CD14-positive monocyte (primary cell): Measurements from ENCODE around the gene TMEM164. TPM values are rescaled to one million over a fixed set of nuclear protein-coding genes. Genes with fewer than 3 reads are reported as not detected.

ENCODE experiments used
- DNase-seq, 3 donors: peaks; one replicate each; pipeline ENCODE4 v3.0.0-alpha.2; 2011 to 2022
- H2AFZ ChIP-seq: 2 replicates; pipeline ENCODE4 v1.6.0; 2012; ENCODE audit warnings: mild to moderate bottlenecking, low read depth, low read length, inconsistent platforms; ENCODE audit not compliant: insufficient read depth, poor library complexity, severe bottlenecking
- H3K27ac ChIP-seq, 2 donors: 1 replicate in 1 of 2; 2 replicates in 1 of 2; pipeline ENCODE4 v1.5.1; 2012 to 2013; ENCODE audit warnings: low read length in 2 of 2, control low read depth in 1 of 2, inconsistent platforms in 1 of 2, low read depth in 1 of 2, mild to moderate bottlenecking in 1 of 2
- H3K27me3 ChIP-seq, 2 donors: one replicate each; pipeline versions ENCODE4 v1.6.0 to v1.6.1; 2011 to 2013; ENCODE audit warnings: low read length in 2 of 2; ENCODE audit not compliant: control insufficient read depth in 2 of 2, insufficient read depth in 2 of 2
- H3K36me3 ChIP-seq, 2 donors: replicated peaks in 1 of 2; 1 replicate in 1 of 2; 2 replicates in 1 of 2; pipeline versions ENCODE4 v1.5.1 to v1.6.1; 2012 to 2013; ENCODE audit warnings: low read length in 2 of 2, control low read depth in 1 of 2, inconsistent platforms in 1 of 2, mild to moderate bottlenecking in 1 of 2; ENCODE audit not compliant: insufficient read depth in 2 of 2, control insufficient read depth in 1 of 2
- H3K4me1 ChIP-seq, 2 donors: 1 replicate in 1 of 2; 2 replicates in 1 of 2; pipeline versions ENCODE4 v1.5.1 to v1.6.1; 2012 to 2013; ENCODE audit warnings: low read length in 2 of 2, control low read depth in 1 of 2, inconsistent platforms in 1 of 2, mild to moderate bottlenecking in 1 of 2, moderate library complexity in 1 of 2; ENCODE audit not compliant: insufficient read depth in 2 of 2, control insufficient read depth in 1 of 2
- H3K4me2 ChIP-seq: replicated peaks from 2 replicates; pipeline ENCODE3; 2012; ENCODE audit warnings: low read length, moderate library complexity, mild to moderate bottlenecking; ENCODE audit not compliant: poor library complexity, severe bottlenecking; ENCODE audit errors: extremely low read depth
- H3K4me3 ChIP-seq, 3 experiments: fragments of 200-600 bp in 1 of 3; sonication (generic) in 1 of 3; replicated peaks in 1 of 3; 1 replicate in 2 of 3; 2 replicates in 1 of 3; pipeline ENCODE4 v1.5.1; 2011 to 2013; ENCODE audit warnings: low read length in 3 of 3, mild to moderate bottlenecking in 3 of 3, control low read depth in 2 of 3, low read depth in 2 of 3, inconsistent platforms in 1 of 3, moderate library complexity in 1 of 3
- H3K79me2 ChIP-seq: 2 replicates; pipeline ENCODE4 v1.6.0; 2012; ENCODE audit warnings: mild to moderate bottlenecking, control low read depth, inconsistent platforms, low read length, moderate library complexity; ENCODE audit not compliant: insufficient read depth
- H3K9ac ChIP-seq: 2 replicates; pipeline ENCODE4 v1.6.0; 2017; ENCODE audit warnings: low read length, mild to moderate bottlenecking; ENCODE audit not compliant: insufficient read depth, poor library complexity, severe bottlenecking
- H3K9me3 ChIP-seq, 2 donors: replicated peaks in 1 of 2; 1 replicate in 1 of 2; 2 replicates in 1 of 2; pipeline versions ENCODE4 v1.5.1 to v1.6.1; 2012 to 2013; ENCODE audit warnings: low read length in 2 of 2, control low read depth in 1 of 2; ENCODE audit not compliant: control insufficient read depth in 1 of 2, insufficient read depth in 1 of 2
- H4K20me1 ChIP-seq: 2 replicates; pipeline ENCODE4 v1.6.0; 2012; ENCODE audit warnings: mild to moderate bottlenecking, low read length, control low read depth, moderate library complexity; ENCODE audit not compliant: insufficient read depth
- H3K27ac Mint-ChIP-seq, 7 donors: one replicate each; pipeline ENCODE4 v1.8.0; 2020; ENCODE audit warnings: mild to moderate bottlenecking in 7 of 7, mixed read lengths in 7 of 7, moderate library complexity in 6 of 7, inconsistent platforms in 2 of 7
- H3K27me3 Mint-ChIP-seq, 3 donors: one replicate each; pipeline ENCODE4 v1.8.0; 2021 to 2022; ENCODE audit warnings: low read depth in 3 of 3, mild to moderate bottlenecking in 3 of 3, mixed read lengths in 3 of 3, moderate library complexity in 3 of 3, inconsistent platforms in 1 of 3
- H3K36me3 Mint-ChIP-seq, 2 donors: one replicate each; pipeline ENCODE4 v1.8.0; 2020; ENCODE audit warnings: mixed read lengths in 2 of 2, inconsistent platforms in 1 of 2, mild to moderate bottlenecking in 1 of 2
- H3K4me1 Mint-ChIP-seq: one replicate; pipeline ENCODE4 v1.8.0; 2020; ENCODE audit warnings: mild to moderate bottlenecking, mixed read lengths
- H3K4me3 Mint-ChIP-seq, 2 donors: one replicate each; pipeline ENCODE4 v1.8.0; 2020; ENCODE audit warnings: mild to moderate bottlenecking in 2 of 2, mixed read lengths in 2 of 2, moderate library complexity in 1 of 2
- H3K9me3 Mint-ChIP-seq, 7 donors: one replicate each; pipeline ENCODE4 v1.8.0; 2020 to 2022; ENCODE audit warnings: mixed read lengths in 7 of 7, mild to moderate bottlenecking in 6 of 7, moderate library complexity in 6 of 7, inconsistent platforms in 2 of 7
- CTCF ChIP-seq: fragments of 200-600 bp; IDR thresholded peaks from one replicate; pipeline ENCODE4 v1.8.0; 2022; ENCODE audit warnings: antibody characterized with exemption, mild to moderate bottlenecking
- WGBS: methylation state at CpG from one replicate; pipeline ENCODE4 v1.1.5; 2013; ENCODE audit warnings: missing lambda C conversion rate; ENCODE audit not compliant: insufficient coverage; 5-methylcytosine and 5-hydroxymethylcytosine counted together
- intact Hi-C, 2 donors: fragments of 100-400 bp; cut with micrococcal nuclease; formaldehyde crosslinking; loops; one replicate each; pipeline versions ENCODE4 v1.15.0 to v1.15.1; 2023
- polyA plus RNA-seq, 3 donors: library from polyadenylated mRNA; depleted of rRNA in 1 of 3; unstranded in 2 of 3; stranded (reverse) in 1 of 3; fragments of 300-500 nt in 2 of 3; fragments of >200 nt in 1 of 3; fragmentation: Illumina TruSeq in 2 of 3; gene quantifications; 1 replicate in 2 of 3; 2 replicates in 1 of 3; pipeline ENCODE4 v1.2.3, GENCODE V29; 2012 to 2021

TMEM164 gene
- polyA plus RNA-seq, 3 donors, result 5.3 to 39.5 (median 7.3) TPM

- Histone ChIP-seq H3K4me1 (no peaks in the 10 kb centered on the region), H3K27me3 (no peaks in the 10 kb centered on the region), H3K4me3 (no peak overlapping the region), H3K4me2 (no peak overlapping the region), H3K27ac (no peak overlapping the region), H3K9ac (no peak overlapping the region), H4K20me1 (no peaks in the 10 kb centered on the region), H3K36me3 (peaks cover 0 to 2% of the 10 kb centered on the region in 2 donors), H2AFZ (no peak overlapping the region), H3K79me2 (no peaks in the 10 kb centered on the region), H3K9me3 (no peaks in the 10 kb centered on the region)
- Mint-ChIP-seq H3K36me3 (peaks cover 0 to 5% of the 10 kb centered on the region in 2 donors), H3K27me3 (peaks cover 0 to 6% (median 0%) of the 10 kb centered on the region in 3 donors), H3K4me1 (peaks cover 3% of the 10 kb centered on the region), H3K27ac (no peak overlapping the region), H3K9me3 (no peaks in the 10 kb centered on the region), H3K4me3 (no peak overlapping the region)
- WGBS, result 100% methylated on average over 1 of the region's 5 CpGs
- no peak for TF ChIP-seq CTCF
- intact Hi-C loops, result no loop called here
- DNase-seq, result no peak
Observed at GRCh38 chrX:110210417-110211139, 207.7 kb downstream of the TMEM164 start.

- no peak overlapping the region for H3K4me2 ChIP-seq
- no peaks in the 10 kb centered on the region for H3K79me2 ChIP-seq
- WGBS, result no CpG with 5 or more reads among the region's 1 CpG
- H3K9me3 ChIP-seq, result no peaks in the 10 kb centered on the region
- TF ChIP-seq CTCF, result no peak
- intact Hi-C loops, result no loop called here
- Mint-ChIP-seq H3K4me1 (peaks cover 3% of the 10 kb centered on the region), H3K4me3 (no peak overlapping the region), H3K27me3 (peaks cover 0 to 6% (median 0%) of the 10 kb centered on the region in 3 donors), H3K27ac (no peak overlapping the region), H3K9me3 (no peaks in the 10 kb centered on the region), H3K36me3 (peaks cover 0 to 7% of the 10 kb centered on the region in 2 donors)
- no peak overlapping the region for H3K9ac ChIP-seq
- DNase-seq, result no peak
- no peaks in the 10 kb centered on the region for H3K27me3 ChIP-seq
- peaks cover 0 to 4% of the 10 kb centered on the region in 2 donors for H3K36me3 ChIP-seq
- no peak overlapping the region for H2AFZ ChIP-seq
- H3K4me3 ChIP-seq, result no peak overlapping the region
- no peaks in the 10 kb centered on the region for H3K4me1 ChIP-seq
- no peak overlapping the region for H3K27ac ChIP-seq
- no peaks in the 10 kb centered on the region for H4K20me1 ChIP-seq
Observed at GRCh38 chrX:110211340-110211739, 208.4 kb downstream of the TMEM164 start.
